GM19455 (cell line): Measurements from ENCODE around the gene RNASE9.
"Not testable (repeated sequence)": the region's sequence is repeated elsewhere in the genome, so short reads cannot be mapped to it uniquely, and the experiment has no call there.

Experiments used
- ATAC-seq: cut with Tn5 transposase; IDR thresholded peaks from one replicate; pipeline ENCODE4 v1.9.1; 2021; ENCODE audit not compliant: unreplicated experiment

RNASE9 gene

GRCh38 chr14:20578325-20578724 is 17.5 kb upstream of the RNASE9 start:
- no peak for ATAC-seq

GRCh38 chr14:20572382-20572990 is 11.6 kb upstream of the RNASE9 start:
- ATAC-seq, result not testable (repeated sequence)

- ATAC-seq, result not testable (repeated sequence)
Observed at GRCh38 chr14:20570720-20571119, 9.9 kb upstream of the RNASE9 start.

GRCh38 chr14:20569865-20570264 is 9.0 kb upstream of the RNASE9 start:
- ATAC-seq, result not testable (repeated sequence)

- no peak for ATAC-seq
Observed at GRCh38 chr14:20569066-20569465, 8.2 kb upstream of the RNASE9 start.

- no peak for ATAC-seq
Observed at GRCh38 chr14:20568393-20568792, 7.5 kb upstream of the RNASE9 start.

- not testable (repeated sequence) for ATAC-seq
Observed at GRCh38 chr14:20567199-20567598, 6.4 kb upstream of the RNASE9 start.

- no peak for ATAC-seq
Observed at GRCh38 chr14:20564501-20564997, 3.7 kb upstream of the RNASE9 start.

- ATAC-seq, result no peak
Observed at GRCh38 chr14:20563971-20564370, 3.1 kb upstream of the RNASE9 start.

GRCh38 chr14:20559461-20559904 is 1.4 kb downstream of the RNASE9 start:
- no peak for ATAC-seq

- ATAC-seq, result no peak
Observed at GRCh38 chr14:20557212-20557542, 3.7 kb downstream of the RNASE9 start.

GRCh38 chr14:20556500-20557211 is 4.2 kb downstream of the RNASE9 start:
- ATAC-seq, result no peak

- no peak for ATAC-seq
Observed at GRCh38 chr14:20555845-20556244, 5.0 kb downstream of the RNASE9 start.

GRCh38 chr14:20553024-20553423 is 7.8 kb downstream of the RNASE9 start:
- ATAC-seq, result no peak

- no peak for ATAC-seq
Observed at GRCh38 chr14:20551606-20552005, 9.2 kb downstream of the RNASE9 start.

- no peak for ATAC-seq
Observed at GRCh38 chr14:20550926-20551325, 9.9 kb downstream of the RNASE9 start.

- no peak for ATAC-seq
Observed at GRCh38 chr14:20548414-20549158, 12.3 kb downstream of the RNASE9 start.

GRCh38 chr14:20546877-20547276 is 14.0 kb downstream of the RNASE9 start:
- no peak for ATAC-seq

- no peak for ATAC-seq
Observed at GRCh38 chr14:20539906-20540305, 20.9 kb downstream of the RNASE9 start.

GRCh38 chr14:20530771-20531571 is 29.9 kb downstream of the RNASE9 start:
- ATAC-seq, result no peak

- no peak for ATAC-seq
Observed at GRCh38 chr14:20529806-20530205, 31.0 kb downstream of the RNASE9 start.
